Activated T-cell treated with anti-CD3 and anti-CD28 coated beads, Interleukin-2, amount 50 U/mL, for 72 hours (primary cell): Measurements from ENCODE around the gene AK2. TPM values are rescaled to one million over a fixed set of nuclear protein-coding genes. Genes with fewer than 3 reads are reported as not detected.
A peak's percentile ranks its signal among the peaks of the same experiment; 100 is the strongest.
"Not testable (repeated sequence)": the region's sequence is repeated elsewhere in the genome, so short reads cannot be mapped to it uniquely, and the experiment has no call there.

Experiments used
- ATAC-seq, 2 donors: fragments of 150-1000 bp; cut with Tn5 transposase; replicated peaks in 1 of 2; 2 replicates each; pipeline ENCODE4 v1.10.0; 2021; ENCODE audit warnings: moderate library complexity in 2 of 2, mild to moderate bottlenecking in 1 of 2
- DNase-seq, 2 donors: peaks; one replicate each; pipeline ENCODE4 v3.0.0; 2021 to 2022; ENCODE audit warnings: mixed read lengths in 1 of 2
- H3K27ac Mint-ChIP-seq: one replicate; pipeline ENCODE4 v1.8.0; 2022; ENCODE audit warnings: mild to moderate bottlenecking, moderate library complexity, mixed read lengths
- H3K27me3 Mint-ChIP-seq: one replicate; pipeline ENCODE4 v1.8.0; 2022; ENCODE audit warnings: low read depth, mixed read lengths
- H3K36me3 Mint-ChIP-seq, 2 donors: one replicate each; pipeline ENCODE4 v1.8.0; 2022; ENCODE audit warnings: mixed read lengths in 2 of 2, mild to moderate bottlenecking in 1 of 2; ENCODE audit not compliant: insufficient read depth in 2 of 2
- H3K4me1 Mint-ChIP-seq: one replicate; pipeline ENCODE4 v1.8.0; 2022; ENCODE audit warnings: low read depth, mixed read lengths
- H3K4me3 Mint-ChIP-seq, 2 donors: one replicate each; pipeline ENCODE4 v1.8.0; 2022; ENCODE audit warnings: mild to moderate bottlenecking in 2 of 2, mixed read lengths in 2 of 2, moderate library complexity in 2 of 2
- H3K9me3 Mint-ChIP-seq, 2 donors: one replicate each; pipeline ENCODE4 v1.8.0; 2022; ENCODE audit warnings: mixed read lengths in 2 of 2
- total RNA-seq, 2 donors: library from RNA; stranded (reverse); gene quantifications; one replicate each; pipeline ENCODE4 v1.2.3, GENCODE V29; 2022

Gene AK2
- total RNA-seq, 2 donors from 2014 or later: 217 to 223 TPM

DNA sequence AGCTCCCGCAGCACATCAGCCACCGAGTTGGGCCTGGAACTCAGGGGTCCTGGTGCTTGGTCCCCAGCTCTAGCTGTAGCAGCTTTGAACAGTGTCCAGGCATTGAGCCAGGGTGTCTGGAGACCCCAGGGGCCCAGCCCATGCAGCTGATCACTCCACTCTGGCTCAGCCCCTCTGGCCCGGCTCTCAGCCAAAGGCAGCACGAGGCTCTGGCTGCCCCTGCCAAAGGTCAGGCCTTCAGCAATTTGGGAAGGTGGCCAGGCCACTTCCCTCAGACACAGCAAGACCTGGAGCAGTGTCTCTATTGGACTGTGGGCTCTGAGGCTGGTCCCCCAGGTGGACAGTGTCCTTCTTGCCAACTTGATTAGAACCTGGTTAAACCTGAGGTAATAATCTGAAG is 37.7 kb downstream of the AK2 start:
- no peak overlapping the region for H3K27ac Mint-ChIP-seq
- DNase-seq (no peak), ATAC-seq (no peak)
- H3K4me1 Mint-ChIP-seq: peaks cover 53% of the 10 kb centered on the region
- no peaks in the 10 kb centered on the region for H3K27me3 Mint-ChIP-seq
- H3K4me3 Mint-ChIP-seq: no peak overlapping the region
- H3K9me3 Mint-ChIP-seq: no peaks in the 10 kb centered on the region
- H3K36me3 Mint-ChIP-seq: peaks cover 0 to 2% of the 10 kb centered on the region in 2 donors

DNA sequence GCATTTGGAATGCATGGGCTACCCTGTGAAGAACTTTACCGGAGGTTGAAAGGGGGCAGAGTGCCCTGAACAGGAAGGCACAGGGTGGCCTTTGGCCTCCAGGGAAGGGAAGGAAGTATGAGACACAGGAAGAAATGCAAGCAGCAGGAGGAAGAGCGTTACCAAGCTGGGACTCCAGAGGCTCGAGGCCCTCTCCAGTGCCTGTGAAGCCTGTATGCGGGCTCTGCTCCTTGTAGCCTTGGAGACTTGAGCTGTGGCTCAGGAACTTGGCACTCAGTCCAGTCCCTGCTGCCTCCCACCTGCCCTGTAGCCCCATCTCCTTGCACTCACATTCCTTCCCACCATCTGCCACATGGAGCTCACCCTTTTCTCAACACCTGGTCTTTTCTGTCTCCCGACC is 38.6 kb downstream of the AK2 start:
- peak overlapping the region; percentile 65 for H3K27ac Mint-ChIP-seq
- ATAC-seq: peak in 1 of 2 donors; percentile 22
- H3K4me3 Mint-ChIP-seq: no peak overlapping the region
- H3K4me1 Mint-ChIP-seq: peaks cover 58% of the 10 kb centered on the region
- no peaks in the 10 kb centered on the region for H3K27me3 Mint-ChIP-seq
- no peaks in the 10 kb centered on the region for H3K9me3 Mint-ChIP-seq
- peaks cover 0 to 2% of the 10 kb centered on the region in 2 donors for H3K36me3 Mint-ChIP-seq
- DNase-seq: no peak

- DNase-seq: no peak
- no peaks in the 10 kb centered on the region for H3K27me3 Mint-ChIP-seq
- peaks cover 58% of the 10 kb centered on the region for H3K4me1 Mint-ChIP-seq
- H3K27ac Mint-ChIP-seq: peak overlapping the region; percentile 65
- no peaks in the 10 kb centered on the region for H3K9me3 Mint-ChIP-seq
- H3K36me3 Mint-ChIP-seq: peaks cover 0 to 2% of the 10 kb centered on the region in 2 donors
- no peak overlapping the region for H3K4me3 Mint-ChIP-seq
- no peak for ATAC-seq
Measured at GRCh38 chr1:32997381-32997891, 39.2 kb downstream of the AK2 start.

DNA sequence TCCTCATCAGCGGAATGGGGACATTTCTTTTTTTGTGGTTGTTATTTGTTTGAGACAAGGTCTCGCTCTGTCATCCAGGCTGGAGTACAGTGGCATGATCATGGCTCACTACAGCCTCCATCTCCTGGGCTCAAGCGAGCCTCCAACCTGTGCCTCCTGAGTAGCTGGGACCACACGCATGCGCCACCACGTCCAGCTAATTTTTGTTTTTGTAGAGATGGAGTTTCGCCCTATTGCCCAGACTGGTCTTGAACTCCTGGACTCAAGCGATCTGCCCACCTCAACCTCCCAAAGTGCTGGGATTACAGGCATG is 43.4 kb downstream of the AK2 start:
- peaks cover 81% of the 10 kb centered on the region for H3K4me1 Mint-ChIP-seq
- not testable (repeated sequence) for H3K27ac Mint-ChIP-seq
- H3K4me3 Mint-ChIP-seq: peak overlapping the region; percentile 66 to 86

GRCh38 chr1:32992489-32993323 is 44.0 kb downstream of the AK2 start:
- Mint-ChIP-seq H3K27ac (peak overlapping the region; percentile 96), H3K4me1 (peaks cover 79% of the 10 kb centered on the region), H3K36me3 (peaks cover 0 to 2% of the 10 kb centered on the region in 2 donors), H3K4me3 (peak overlapping the region; percentile 66 to 86), H3K9me3 (no peaks in the 10 kb centered on the region), H3K27me3 (no peaks in the 10 kb centered on the region)
- DNase-seq (peak; percentile 86 to 89), ATAC-seq (peak; percentile 90 to 91)

More for the DNA sequence above, 43.4 kb downstream of the AK2 start:
- not testable (repeated sequence) for H3K9me3 Mint-ChIP-seq, H3K36me3 Mint-ChIP-seq, ATAC-seq, DNase-seq, H3K27me3 Mint-ChIP-seq

DNA sequence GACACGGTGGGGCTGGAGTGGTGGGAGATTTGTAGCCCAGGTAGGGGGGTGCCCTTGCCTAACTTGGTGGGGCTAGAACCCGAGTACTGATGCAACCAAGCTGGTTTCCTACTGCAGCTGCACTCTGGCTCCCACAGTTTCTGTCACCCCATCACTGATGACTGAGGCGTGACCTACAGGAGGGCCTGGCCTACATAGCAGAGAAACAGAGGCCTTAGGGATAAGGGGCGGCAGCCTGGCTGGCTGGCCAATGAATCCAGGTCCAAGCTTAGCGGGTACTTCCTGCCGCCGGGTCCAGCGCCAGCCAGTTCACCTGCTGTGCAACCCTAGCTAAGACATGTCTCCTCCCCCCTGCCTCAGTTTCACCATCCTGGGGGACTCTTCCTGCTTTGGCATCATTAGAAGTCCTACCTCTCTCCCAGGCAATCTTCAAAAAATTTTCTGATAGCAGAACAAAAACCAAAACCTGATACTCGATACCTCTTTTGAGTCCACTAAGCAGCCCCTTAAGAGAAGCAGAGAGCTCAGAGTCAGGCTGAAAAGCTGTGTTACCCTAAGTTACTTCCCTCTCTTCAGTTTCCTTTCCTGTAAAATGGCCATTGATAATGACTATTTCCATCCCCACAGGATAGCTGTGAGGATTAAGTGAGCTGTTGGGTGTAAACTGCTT is 44.7 kb downstream of the AK2 start:
- peaks cover 75% of the 10 kb centered on the region for H3K4me1 Mint-ChIP-seq
- peak overlapping the region; percentile 96 for H3K27ac Mint-ChIP-seq
- H3K9me3 Mint-ChIP-seq: no peaks in the 10 kb centered on the region
- ATAC-seq: no peak
- H3K4me3 Mint-ChIP-seq: peak overlapping the region; percentile 66 to 86
- H3K36me3 Mint-ChIP-seq: peaks cover 0 to 2% of the 10 kb centered on the region in 2 donors
- H3K27me3 Mint-ChIP-seq: no peaks in the 10 kb centered on the region
- DNase-seq: no peak

GRCh38 chr1:32991386-32991785 is 45.3 kb downstream of the AK2 start:
- H3K36me3 Mint-ChIP-seq: peaks cover 0 to 2% of the 10 kb centered on the region in 2 donors
- ATAC-seq: no peak
- H3K9me3 Mint-ChIP-seq: no peaks in the 10 kb centered on the region
- H3K4me3 Mint-ChIP-seq: peak overlapping the region; percentile 52 to 66
- peak overlapping the region; percentile 82 for H3K27ac Mint-ChIP-seq
- no peaks in the 10 kb centered on the region for H3K27me3 Mint-ChIP-seq
- peaks cover 80% of the 10 kb centered on the region for H3K4me1 Mint-ChIP-seq
- no peak for DNase-seq

GRCh38 chr1:32990887-32991286 is 45.8 kb downstream of the AK2 start:
- H3K4me3 Mint-ChIP-seq: peak overlapping the region; percentile 52 to 66
- no peak overlapping the region for H3K27ac Mint-ChIP-seq
- peaks cover 83% of the 10 kb centered on the region for H3K4me1 Mint-ChIP-seq
- H3K27me3 Mint-ChIP-seq: no peaks in the 10 kb centered on the region
- DNase-seq: no peak
- ATAC-seq: no peak
- H3K36me3 Mint-ChIP-seq: peaks cover 0 to 2% of the 10 kb centered on the region in 2 donors
- no peaks in the 10 kb centered on the region for H3K9me3 Mint-ChIP-seq

- ATAC-seq: peak; percentile 44 to 46
- Mint-ChIP-seq H3K4me3 (peak overlapping the region; percentile 77 to 83), H3K27me3 (no peaks in the 10 kb centered on the region), H3K36me3 (no peaks in the 10 kb centered on the region), H3K27ac (peak overlapping the region; percentile 95), H3K9me3 (no peaks in the 10 kb centered on the region), H3K4me1 (peaks cover 89% of the 10 kb centered on the region)
- peak; percentile 75 to 82 for DNase-seq
Measured at GRCh38 chr1:32989160-32990050, 47.3 kb downstream of the AK2 start.

DNA sequence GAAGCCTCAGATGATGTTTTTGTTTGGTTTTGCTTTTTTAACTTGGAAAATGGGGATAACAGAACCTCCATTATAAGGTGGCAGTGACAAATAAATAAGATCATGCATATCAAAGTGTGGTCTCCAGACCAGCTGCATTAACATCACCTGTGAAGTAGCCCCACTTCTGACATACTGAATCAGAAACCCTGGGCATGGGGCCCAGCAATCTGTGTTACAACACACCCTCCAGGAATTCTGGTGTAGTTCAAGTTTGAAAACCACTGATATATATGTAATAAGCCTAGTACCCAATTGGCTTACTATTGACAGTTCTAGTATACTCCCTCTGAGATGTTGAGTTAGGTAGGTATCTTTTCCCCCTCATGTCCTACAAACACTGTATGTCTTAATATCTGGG is 48.0 kb downstream of the AK2 start:
- peak overlapping the region; percentile 95 for H3K27ac Mint-ChIP-seq
- H3K36me3 Mint-ChIP-seq: no peaks in the 10 kb centered on the region

DNA sequence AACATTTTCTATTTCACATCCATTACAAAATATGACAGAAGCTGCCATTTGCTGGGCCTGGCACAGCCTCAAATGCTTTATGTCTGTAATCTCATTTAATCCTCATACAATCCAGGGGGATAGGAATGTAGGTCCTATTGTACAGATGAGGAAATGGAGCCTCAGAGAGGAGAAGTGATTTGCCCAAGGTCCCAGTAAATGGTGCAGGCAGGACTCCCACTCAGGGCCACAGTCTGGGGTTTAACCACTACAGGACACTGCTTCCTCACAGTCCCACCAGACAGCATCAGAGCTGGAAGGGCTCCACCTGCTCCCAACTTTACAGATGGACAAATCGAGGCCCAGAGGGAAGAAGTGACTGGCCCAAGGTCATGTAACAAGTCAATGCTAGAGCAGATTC is 51.5 kb downstream of the AK2 start:
- ATAC-seq (no peak), DNase-seq (no peak)
- peak overlapping the region; percentile 7 for H3K27ac Mint-ChIP-seq
- peaks cover 0 to 1% of the 10 kb centered on the region in 2 donors for H3K36me3 Mint-ChIP-seq
- peaks cover 89% of the 10 kb centered on the region for H3K4me1 Mint-ChIP-seq
- peaks cover 2 to 4% of the 10 kb centered on the region in 2 donors for H3K9me3 Mint-ChIP-seq
- no peaks in the 10 kb centered on the region for H3K27me3 Mint-ChIP-seq
- peak overlapping the region in 1 of 2 donors; percentile 64 for H3K4me3 Mint-ChIP-seq

More for the DNA sequence above, 48.0 kb downstream of the AK2 start:
- Mint-ChIP-seq H3K27me3 (no peaks in the 10 kb centered on the region), H3K4me1 (peaks cover 89% of the 10 kb centered on the region), H3K4me3 (peak overlapping the region; percentile 77 to 83), H3K9me3 (no peaks in the 10 kb centered on the region)
- ATAC-seq: no peak
- DNase-seq: no peak

- Mint-ChIP-seq H3K4me3 (peak overlapping the region; percentile 14 to 64), H3K27ac (peak overlapping the region; percentile 71), H3K27me3 (no peaks in the 10 kb centered on the region), H3K4me1 (peaks cover 88% of the 10 kb centered on the region), H3K36me3 (peaks cover 0 to 1% of the 10 kb centered on the region in 2 donors), H3K9me3 (peaks cover 2 to 4% of the 10 kb centered on the region in 2 donors)
- peak; percentile 63 to 64 for ATAC-seq
- peak; percentile 57 to 61 for DNase-seq
Measured at GRCh38 chr1:32984455-32985171, 52.1 kb downstream of the AK2 start.
